Gastrocnemius medialis (tissue), 4 donors: ENCODE data around the gene STX7.

ENCODE experiments used
- CTCF ChIP-seq, 5 experiments: fragments of 450-650 bp in 3 of 5; fragments of 200-600 bp in 2 of 5; sonication (generic) in 2 of 5; IDR thresholded peaks in 4 of 5; conservative IDR thresholded peaks in 1 of 5; 1 replicate in 4 of 5; 2 replicates in 1 of 5; pipeline ENCODE4 v1.5.1; 2016 to 2019; ENCODE audit warnings: antibody characterized with exemption in 5 of 5, mild to moderate bottlenecking in 3 of 5, moderate library complexity in 3 of 5
- POLR2A ChIP-seq, 2 donors: fragments of 450-650 bp; IDR thresholded peaks; one replicate each; pipeline ENCODE4 v1.6.1; 2017; ENCODE audit warnings: antibody characterized with exemption in 2 of 2, mild to moderate bottlenecking in 2 of 2, moderate library complexity in 2 of 2

GRCh38 chr6:132479131-132479530 is 33.8 kb downstream of the STX7 start:
- TF ChIP-seq CTCF (IDR thresholded peaks at IDR 0.05 in 4 of 5, conservative IDR thresholded peaks at IDR 0.05 in 1 of 5) (no peak), POLR2A (IDR thresholded peaks at IDR 0.05) (no peak)
